Osteoblast (primary cell): ENCODE measurements around the gene RNF215. TPM values are rescaled to one million over a fixed set of nuclear protein-coding genes. Genes with fewer than 3 reads are reported as not detected.

Experiments
- DNase-seq: peaks from one replicate; pipeline ENCODE4 v3.0.0; 2011; ENCODE audit warnings: low spot score, mixed read lengths; ENCODE audit not compliant: insufficient read length; ENCODE audit errors: missing footprints
- H2AFZ ChIP-seq: 2 replicates; pipeline ENCODE4 v1.6.0; 2011; ENCODE audit warnings: mild to moderate bottlenecking, low read length
- H3K27ac ChIP-seq: 2 replicates; pipeline ENCODE4 v1.5.1; 2011; ENCODE audit warnings: mild to moderate bottlenecking, low read depth, low read length, moderate library complexity
- H3K27me3 ChIP-seq: 2 replicates; pipeline ENCODE4 v1.6.0; 2012; ENCODE audit warnings: mild to moderate bottlenecking, control low read depth, inconsistent platforms, low read length, moderate library complexity; ENCODE audit not compliant: insufficient read depth
- H3K36me3 ChIP-seq: 2 replicates; pipeline ENCODE4 v1.5.1; 2011; ENCODE audit warnings: mild to moderate bottlenecking, low read length, control low read depth, moderate library complexity; ENCODE audit not compliant: insufficient read depth
- H3K4me1 ChIP-seq: 2 replicates; pipeline ENCODE4 v1.5.1; 2011; ENCODE audit warnings: mild to moderate bottlenecking, low read length, control low read depth, moderate library complexity; ENCODE audit not compliant: insufficient read depth
- H3K4me2 ChIP-seq: 2 replicates; pipeline ENCODE4 v1.6.0; 2011; ENCODE audit warnings: mild to moderate bottlenecking, low read length; ENCODE audit not compliant: insufficient read depth
- H3K4me3 ChIP-seq: fragments of 200-600 bp; sonication (generic); 3 replicates; pipeline ENCODE4 v1.5.1; 2012; ENCODE audit warnings: mild to moderate bottlenecking, low read length, inconsistent platforms; ENCODE audit not compliant: insufficient read depth
- H3K79me2 ChIP-seq: 2 replicates; pipeline ENCODE4 v1.6.0; 2012; ENCODE audit warnings: mild to moderate bottlenecking, low read length, control low read depth, inconsistent platforms; ENCODE audit not compliant: insufficient read depth
- H3K9me3 ChIP-seq: 2 replicates; pipeline ENCODE4 v1.5.1; 2011; ENCODE audit warnings: low read depth, low read length, control low read depth
- H4K20me1 ChIP-seq: 2 replicates; pipeline ENCODE4 v1.6.0; 2012; ENCODE audit warnings: mild to moderate bottlenecking, low read length, control low read depth; ENCODE audit not compliant: insufficient read depth
- total RNA-seq: library from RNA; depleted of rRNA; stranded (reverse); fragments of >200 nt; gene quantifications from 2 replicates; pipeline ENCODE4 v1.2.3, GENCODE V29; 2012
- TF ChIP-seq, protein P1 (sequence below): IDR thresholded peaks from 2 replicates; pipeline ENCODE4 v1.5.1; 2011; ENCODE audit warnings: mild to moderate bottlenecking, low read depth, low read length, moderate library complexity; ENCODE audit errors: extremely low read depth

RNF215 gene
- total RNA-seq, 1 donor = 20.6 TPM

DNA sequence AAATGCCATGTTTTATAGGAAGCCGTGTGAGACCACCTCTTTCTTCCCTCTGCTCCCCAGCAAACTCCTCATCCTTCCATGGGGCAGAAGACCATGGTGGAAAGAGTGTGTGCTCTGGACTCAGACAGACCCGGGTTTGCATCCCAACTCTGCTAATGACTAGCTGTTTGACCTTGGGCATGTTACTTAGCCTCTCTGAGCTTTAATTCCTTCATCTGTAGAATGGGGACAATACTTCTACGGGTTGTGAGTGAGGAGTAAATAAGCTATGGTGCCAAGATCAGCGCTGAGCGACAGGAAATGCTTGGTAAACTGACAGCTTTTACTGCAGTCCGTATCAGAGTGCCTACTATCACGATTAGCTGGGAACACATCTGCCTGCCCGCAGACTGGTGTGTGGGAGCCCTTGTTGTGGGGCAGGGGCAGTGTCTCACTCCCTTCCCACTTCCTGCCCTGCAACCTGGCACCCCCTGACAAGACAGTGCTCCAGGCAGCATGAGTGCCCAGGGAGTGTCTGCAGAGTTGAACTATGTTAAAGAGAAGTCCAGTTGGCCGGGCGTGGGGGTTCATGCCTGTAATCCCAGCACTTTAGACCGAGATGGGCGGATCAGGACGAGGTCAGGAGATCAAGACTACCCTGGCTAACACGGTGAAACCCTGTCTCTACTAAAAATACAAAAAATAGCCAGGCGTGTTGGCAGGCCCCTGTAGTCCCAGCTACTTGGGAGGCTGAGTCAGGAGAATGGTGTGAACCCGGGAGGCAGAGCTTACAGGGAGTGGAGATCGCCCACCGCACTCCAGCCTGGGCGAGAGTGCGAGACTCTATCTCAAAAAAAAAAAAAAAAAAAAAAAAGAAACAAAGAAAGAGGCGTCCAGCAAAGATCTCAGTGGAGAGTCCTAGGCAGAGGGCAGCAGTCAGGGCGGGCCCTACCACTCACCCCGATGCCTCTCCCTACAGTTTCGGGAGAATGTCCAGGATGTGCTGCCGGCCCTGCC is 11.8 kb upstream of the RNF215 start:
- TF ChIP-seq, protein P1, sequence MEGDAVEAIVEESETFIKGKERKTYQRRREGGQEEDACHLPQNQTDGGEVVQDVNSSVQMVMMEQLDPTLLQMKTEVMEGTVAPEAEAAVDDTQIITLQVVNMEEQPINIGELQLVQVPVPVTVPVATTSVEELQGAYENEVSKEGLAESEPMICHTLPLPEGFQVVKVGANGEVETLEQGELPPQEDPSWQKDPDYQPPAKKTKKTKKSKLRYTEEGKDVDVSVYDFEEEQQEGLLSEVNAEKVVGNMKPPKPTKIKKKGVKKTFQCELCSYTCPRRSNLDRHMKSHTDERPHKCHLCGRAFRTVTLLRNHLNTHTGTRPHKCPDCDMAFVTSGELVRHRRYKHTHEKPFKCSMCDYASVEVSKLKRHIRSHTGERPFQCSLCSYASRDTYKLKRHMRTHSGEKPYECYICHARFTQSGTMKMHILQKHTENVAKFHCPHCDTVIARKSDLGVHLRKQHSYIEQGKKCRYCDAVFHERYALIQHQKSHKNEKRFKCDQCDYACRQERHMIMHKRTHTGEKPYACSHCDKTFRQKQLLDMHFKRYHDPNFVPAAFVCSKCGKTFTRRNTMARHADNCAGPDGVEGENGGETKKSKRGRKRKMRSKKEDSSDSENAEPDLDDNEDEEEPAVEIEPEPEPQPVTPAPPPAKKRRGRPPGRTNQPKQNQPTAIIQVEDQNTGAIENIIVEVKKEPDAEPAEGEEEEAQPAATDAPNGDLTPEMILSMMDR = no peak
- Histone ChIP-seq H3K36me3 (peaks cover 14% of the 10 kb centered on the region), H3K4me2 (peak overlapping the region; percentile 99), H3K27me3 (no peaks in the 10 kb centered on the region), H3K4me1 (peaks cover 30% of the 10 kb centered on the region), H3K79me2 (peaks cover 57% of the 10 kb centered on the region), H3K9me3 (no peaks in the 10 kb centered on the region), H2AFZ (no peak overlapping the region), H4K20me1 (peaks cover 34% of the 10 kb centered on the region), H3K27ac (peak overlapping the region; percentile 61), H3K4me3 (peak overlapping the region; percentile 89)
- peak; percentile 74 for DNase-seq

DNA sequence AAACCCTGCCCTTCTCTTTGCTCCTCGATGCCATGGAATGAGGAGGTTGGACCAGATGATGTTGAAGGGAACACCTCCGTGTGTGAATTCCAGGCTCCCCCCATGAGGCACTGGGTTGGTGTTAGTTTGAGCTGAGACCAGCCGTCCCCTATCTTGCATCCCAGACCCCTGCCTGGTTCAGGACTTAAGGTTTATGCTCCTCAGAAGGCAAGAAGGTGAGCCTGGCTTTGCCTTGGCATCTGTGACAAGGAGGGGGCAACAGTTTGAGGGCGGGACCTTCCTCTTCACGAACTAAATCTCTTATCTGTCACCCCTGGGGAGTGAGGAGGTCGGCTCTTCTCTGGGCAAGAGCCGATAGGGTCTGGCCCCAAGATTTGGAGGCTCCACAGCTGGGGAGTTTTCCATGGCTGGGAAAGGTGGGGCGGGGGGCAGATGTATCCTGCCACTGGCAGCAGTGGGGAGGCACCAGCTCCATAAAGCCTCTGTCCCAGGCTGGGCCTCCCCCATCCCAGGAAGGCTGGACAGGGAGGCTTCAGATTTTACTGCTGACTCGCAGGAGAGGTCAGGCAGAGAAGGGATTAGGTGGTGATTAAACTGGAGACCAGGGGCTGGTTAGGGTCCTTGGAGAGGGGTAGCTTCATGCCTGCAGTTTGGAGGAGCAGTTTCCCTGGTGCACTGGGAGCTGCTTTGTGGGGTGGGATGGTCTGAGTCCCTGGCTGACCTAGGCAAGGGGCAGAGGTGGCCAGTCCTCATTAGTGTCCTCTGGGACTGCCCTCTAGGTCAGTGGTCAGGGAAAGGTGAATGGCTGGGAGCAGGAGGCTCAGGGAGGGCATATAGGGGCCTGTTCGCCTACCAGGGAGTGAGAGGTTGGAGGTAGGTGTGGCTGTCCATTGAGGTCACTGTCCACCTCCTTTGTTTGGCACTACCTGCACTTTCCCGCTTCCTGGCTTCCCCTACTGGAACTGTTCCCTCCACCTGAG is 10.7 kb upstream of the RNF215 start:
- peaks cover 51% of the 10 kb centered on the region for H3K79me2 ChIP-seq
- H3K9me3 ChIP-seq = no peaks in the 10 kb centered on the region
- peak; percentile 80 for DNase-seq
- H3K27ac ChIP-seq = peak overlapping the region; percentile 61
- no peaks in the 10 kb centered on the region for H3K27me3 ChIP-seq
- H4K20me1 ChIP-seq = peaks cover 32% of the 10 kb centered on the region
- TF ChIP-seq, protein P1 = no peak
- H3K4me1 ChIP-seq = peaks cover 30% of the 10 kb centered on the region
- peaks cover 10% of the 10 kb centered on the region for H3K36me3 ChIP-seq
- H2AFZ ChIP-seq = peak overlapping the region; percentile 56
- peak overlapping the region; percentile 89 for H3K4me3 ChIP-seq
- peak overlapping the region; percentile 99 for H3K4me2 ChIP-seq

DNA sequence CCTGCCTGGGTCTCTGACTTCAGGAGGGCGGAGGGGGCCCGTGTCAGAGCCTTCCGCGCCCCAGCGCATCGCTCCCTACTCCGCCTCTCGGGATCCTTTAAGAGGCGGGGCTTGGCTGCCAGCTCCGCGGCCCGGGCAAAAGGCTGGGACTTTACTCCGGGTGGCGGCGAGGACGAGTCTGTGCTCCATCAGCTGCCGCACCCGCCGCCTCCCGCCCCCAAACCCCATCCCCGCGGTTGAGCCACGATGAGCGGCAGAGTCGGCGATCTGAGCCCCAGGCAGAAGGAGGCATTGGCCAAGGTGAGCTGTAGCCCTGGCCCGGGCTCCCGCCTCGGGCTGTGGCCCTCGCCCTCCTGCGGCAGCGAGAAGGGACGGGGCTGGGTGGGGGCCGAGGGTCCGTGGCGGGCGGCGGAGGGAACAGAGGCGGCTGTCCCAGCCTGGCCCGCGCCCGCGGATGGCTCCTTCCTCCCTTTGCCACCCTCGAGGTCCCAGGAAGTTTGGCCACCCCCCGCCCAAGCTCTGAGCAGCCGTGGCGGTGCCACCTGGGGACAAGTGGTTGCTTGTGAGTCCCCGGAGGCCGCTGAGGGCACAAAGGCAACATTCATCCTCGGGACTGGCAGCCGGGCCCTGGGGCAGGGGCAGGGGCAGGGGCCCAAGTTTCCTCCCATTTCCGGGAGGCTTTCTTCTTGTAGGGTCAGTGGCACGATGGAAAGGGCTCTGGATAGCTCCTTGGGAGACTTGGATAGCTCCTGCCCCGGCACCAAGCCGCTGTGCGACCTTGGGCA is 9.9 kb upstream of the RNF215 start, which contains the start of gene SEC14L2:
SEC14L2 (plus strand) TSS at position 148 of the 785 bp plus-strand sequence; CDS start at position 247, 99 bp downstream.
- DNase-seq = peak; percentile 96
- H3K4me3 ChIP-seq = peak within 1 kb of the TSS; percentile 89
- H4K20me1 ChIP-seq = peaks cover 29% of the 10 kb centered on the region
- TF ChIP-seq, protein P1 = no peak
- H3K4me1 ChIP-seq = peaks cover 23% of the 10 kb centered on the region
- peaks cover 9% of the 10 kb centered on the region for H3K36me3 ChIP-seq
- no peaks in the 10 kb centered on the region for H3K9me3 ChIP-seq
- no peaks in the 10 kb centered on the region for H3K27me3 ChIP-seq
- peak within 1 kb of the TSS; percentile 92 for H2AFZ ChIP-seq
- H3K27ac ChIP-seq = peak within 1 kb of the TSS; percentile 61
- H3K79me2 ChIP-seq = peaks cover 45% of the 10 kb centered on the region
- peak within 1 kb of the TSS; percentile 99 for H3K4me2 ChIP-seq
